Psoas muscle (tissue), 8 donors: Measurements from ENCODE around the gene SFT2D3. TPM values are rescaled to one million over a fixed set of nuclear protein-coding genes. Genes with fewer than 3 reads are reported as not detected.

Source experiments
- ATAC-seq, 4 donors: fragments of 200-7000 bp; cut with Tn5 transposase; one replicate each; pipeline ENCODE4 v1.9.1; 2020; ENCODE audit warnings: moderate library complexity in 3 of 4, mild to moderate bottlenecking in 2 of 4
- DNase-seq, 2 donors: peaks; one replicate each; pipeline ENCODE4 v3.0.0-alpha.2; 2020
- H3K27ac ChIP-seq: fragments of 200-600 bp; one replicate; pipeline ENCODE4 v1.8.0; 2022
- H3K27me3 ChIP-seq, 3 donors: fragments of 200-600 bp in 1 of 3; one replicate each; pipeline versions ENCODE4 v1.6.1 to v1.8.0; 2013 to 2022; ENCODE audit warnings: low read length in 2 of 3, mild to moderate bottlenecking in 2 of 3, moderate library complexity in 1 of 3; ENCODE audit not compliant: insufficient read depth in 3 of 3
- H3K36me3 ChIP-seq, 2 donors: fragments of 200-600 bp in 1 of 2; one replicate each; pipeline versions ENCODE4 v1.6.1 to v1.8.0; 2013 to 2022; ENCODE audit warnings: low read depth in 1 of 2, mild to moderate bottlenecking in 1 of 2, moderate library complexity in 1 of 2; ENCODE audit not compliant: insufficient read depth in 1 of 2
- H3K4me1 ChIP-seq: fragments of 200-600 bp; one replicate; pipeline ENCODE4 v1.8.0; 2022
- H3K4me3 ChIP-seq: fragments of 200-600 bp; one replicate; pipeline ENCODE4 v1.8.0; 2022; ENCODE audit warnings: mild to moderate bottlenecking
- H3K9me3 ChIP-seq: fragments of 200-600 bp; one replicate; pipeline ENCODE4 v1.8.0; 2022
- CTCF ChIP-seq: fragments of 200-600 bp; IDR thresholded peaks from one replicate; pipeline ENCODE4 v1.8.0; 2022; ENCODE audit warnings: antibody characterized with exemption
- WGBS, 3 donors: extraction: QIAGEN DNeasy Blood & Tissue Kit; methylation state at CpG; one replicate each; pipeline versions ENCODE4 v1.1.6 to v1.1.7; 2013; 5-methylcytosine and 5-hydroxymethylcytosine counted together
- intact Hi-C, 2 donors: fragments of 100-400 bp; cut with DNase I; formaldehyde crosslinking; loops; one replicate each; pipeline versions ENCODE4 v1.11.0 to v1.14.2; 2022
- polyA plus RNA-seq, 3 donors: library from polyadenylated mRNA; stranded (reverse); fragments of 200-250 nt; gene quantifications; one replicate each; pipeline ENCODE4 v1.2.3, GENCODE V29; 2013
- total RNA-seq, 4 donors: library from RNA; stranded (reverse); fragmentation: NEBNext Ultra II Directional in 2 of 4; extraction: Animal tissue kit (Norgen Biotek cat#: 25700) in 2 of 4; gene quantifications; one replicate each; pipeline versions ENCODE4 v1.2.1 to v1.2.4, GENCODE V29; 2021 to 2023
- donor health status: healthy with polysubstance abuse.
- donor health status: DM: no; HTN: no; CAD: no; lungs with moderate emphysema.
- donor health status: Bipolar disorder and iron deficiency.
- donor health status: healthy.
- donor health status: DM: yes; HTN: yes; CAD: no.
- donor health status: DM: no; HTN: no; CAD: no.
- donor health status: DM: no; HTN: no; CAD: no.
- donor health status: DM: yes; HTN: yes; CAD: no.

Gene SFT2D3
- total and polyA plus RNA-seq, 7 donors, result 1.5 to 4.1 (median 2.2) TPM

DNA sequence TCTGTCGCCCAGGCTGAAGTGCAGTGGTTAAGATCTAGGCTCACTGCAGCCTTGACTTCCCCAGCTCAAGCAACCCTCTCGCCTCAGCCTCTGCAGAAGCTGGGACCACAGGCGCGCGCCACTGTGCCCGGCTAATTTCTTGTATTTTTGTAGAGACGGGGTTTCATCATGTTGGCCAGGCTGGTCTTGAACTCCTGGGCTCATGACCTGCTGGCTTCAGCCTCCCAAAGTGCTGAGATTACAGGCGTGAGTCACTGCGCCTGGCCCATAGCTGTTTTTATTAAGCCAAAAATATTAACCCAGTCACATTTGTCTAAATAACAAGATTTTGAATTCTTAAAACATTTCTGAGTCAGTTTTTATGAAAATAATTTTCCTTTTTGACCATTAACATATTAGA lies 6.3 kb upstream of the SFT2D3 start:
- Histone ChIP-seq H3K27me3 (no peaks in the 10 kb centered on the region), H3K9me3 (no peaks in the 10 kb centered on the region), H3K4me3 (peak overlapping the region; percentile 61), H3K4me1 (no peaks in the 10 kb centered on the region), H3K36me3 (no peaks in the 10 kb centered on the region), H3K27ac (no peak overlapping the region)
- DNase-seq (peak in 1 of 2 donors; percentile 59), ATAC-seq (peak in 1 of 4 donors; percentile 34)
- no peak for TF ChIP-seq CTCF
- WGBS, 3 donors, result 81 to 91% (median 86%) methylated on average over 9 of the region's 9 CpGs
- intact Hi-C loops, result loop anchor here (5.0 kb wide), 2 partner anchors 48 to 103 kb away; partner anchors contain the start of gene GPR17 (in 1 of the 2)

DNA sequence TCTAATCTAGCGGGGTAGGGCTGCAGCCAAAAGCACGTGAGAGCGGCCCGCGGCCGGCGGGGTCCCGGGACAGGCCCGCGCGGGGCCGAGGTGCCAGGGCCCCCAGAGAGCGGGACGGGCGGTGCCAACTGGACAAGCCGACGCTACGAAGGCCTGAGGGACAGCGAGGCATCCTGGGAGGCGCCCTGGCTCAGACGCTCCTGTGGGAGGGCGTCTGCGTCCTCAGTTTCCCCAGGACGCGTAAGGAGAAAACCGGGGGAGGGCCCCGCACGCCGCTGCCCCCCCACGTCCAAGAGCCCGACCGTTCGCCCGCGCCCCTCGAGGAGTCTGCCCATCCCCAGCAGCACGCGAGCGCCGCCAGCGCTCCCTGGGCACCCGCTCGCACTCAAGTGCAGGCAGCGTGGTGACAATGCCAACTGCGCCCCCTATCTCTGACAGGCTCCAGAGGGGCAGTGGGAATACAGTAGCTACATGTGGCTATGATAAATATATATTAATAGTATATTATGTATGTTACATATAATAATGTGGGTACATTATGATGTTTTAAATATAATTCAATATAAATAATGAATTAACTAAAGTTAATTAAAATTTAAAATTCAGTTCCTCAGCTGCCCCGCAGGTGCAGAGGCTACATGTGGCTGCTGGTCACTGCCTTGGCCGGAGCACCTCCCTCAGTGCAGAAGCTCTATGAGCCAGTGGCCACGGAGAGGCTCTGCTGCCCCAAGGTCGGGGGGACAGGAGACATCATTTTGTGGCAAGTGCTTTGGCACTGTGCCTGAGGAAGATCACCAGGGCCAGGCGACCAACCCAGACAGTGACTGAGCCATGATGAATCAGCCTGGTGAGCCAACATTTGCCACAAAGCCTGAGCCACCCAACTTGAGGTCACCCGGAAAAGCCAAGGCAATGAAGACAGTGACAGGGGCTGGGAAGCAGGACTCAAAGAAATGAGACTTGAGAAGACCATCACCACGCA lies 5.5 kb upstream of the SFT2D3 start:
- Histone ChIP-seq H3K27ac (no peak overlapping the region), H3K27me3 (no peaks in the 10 kb centered on the region), H3K36me3 (no peaks in the 10 kb centered on the region), H3K9me3 (no peaks in the 10 kb centered on the region), H3K4me3 (peak overlapping the region; percentile 61), H3K4me1 (peaks cover 5% of the 10 kb centered on the region)
- 23 to 32% (median 25%) methylated on average over 40 to 52 of the region's 52 CpGs for WGBS, 3 donors
- intact Hi-C loops, result loop anchor here (5.0 kb wide), 2 partner anchors 48 to 103 kb away; partner anchors contain the start of gene GPR17 (in 1 of the 2)
- DNase-seq (peak; percentile 70 to 84), ATAC-seq (peak; percentile 48 to 74 (median 64))
- peak; percentile 50 for TF ChIP-seq CTCF

GRCh38 chr2:127697482-127698180 lies 3.7 kb upstream of the SFT2D3 start:
- no peak for TF ChIP-seq CTCF
- no peak for ATAC-seq

DNA sequence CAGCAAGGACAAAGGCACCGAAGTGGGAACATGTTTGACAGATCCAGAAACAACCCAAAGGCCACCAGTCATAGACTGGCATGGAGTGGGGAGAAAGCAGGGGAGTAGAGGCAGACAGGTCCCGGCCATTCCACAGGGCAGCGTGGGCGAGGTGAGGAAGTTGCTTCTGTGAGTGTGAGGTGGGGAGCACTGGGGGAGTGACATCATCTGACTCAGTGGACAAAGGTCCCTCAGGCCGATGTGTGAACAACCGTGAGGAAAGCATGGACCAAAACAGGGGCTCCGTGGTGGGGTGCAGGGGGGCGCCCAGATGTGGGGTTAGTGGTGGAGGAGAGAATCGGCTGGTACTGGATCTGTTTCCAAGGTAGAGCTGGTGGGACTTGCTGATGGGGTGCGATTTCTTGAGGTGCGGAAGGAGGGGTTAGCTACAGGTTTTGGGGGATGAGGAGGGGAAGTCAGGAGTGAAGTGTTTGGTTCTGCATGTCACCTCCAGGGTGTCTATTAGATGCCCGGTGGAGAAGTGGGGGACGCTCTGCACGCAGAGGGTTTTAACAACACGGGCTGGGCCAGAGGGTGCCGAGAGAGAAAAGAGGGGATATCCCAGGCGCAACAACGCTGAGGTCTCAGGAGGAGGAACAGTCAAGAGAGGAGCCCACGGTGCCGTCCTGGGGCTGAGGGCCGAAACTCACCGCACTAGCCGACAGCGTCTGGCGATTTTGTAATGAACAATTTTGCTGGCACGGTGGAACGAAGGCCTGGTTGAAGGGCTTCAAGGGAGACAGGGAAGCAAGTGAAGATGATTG lies 2.5 kb upstream of the SFT2D3 start:
- TF ChIP-seq CTCF, result no peak
- ATAC-seq (no peak), DNase-seq (no peak)
- intact Hi-C loops, result loop anchor here (5.0 kb wide), 2 partner anchors 51 to 106 kb away; partner anchors contain the start of gene GPR17 (in 1 of the 2)
- H3K4me3 ChIP-seq, result no peak overlapping the region
- WGBS, 3 donors, result 93 to 97% (median 94%) methylated on average over 27 of the region's 27 CpGs
- H3K9me3 ChIP-seq, result no peaks in the 10 kb centered on the region
- no peaks in the 10 kb centered on the region for H3K27me3 ChIP-seq
- peaks cover 21% of the 10 kb centered on the region for H3K4me1 ChIP-seq
- no peak overlapping the region for H3K27ac ChIP-seq
- H3K36me3 ChIP-seq, result no peaks in the 10 kb centered on the region

More at GRCh38 chr2:127697482-127698180, 3.7 kb upstream of the SFT2D3 start:
- intact Hi-C loops, result loop anchor here (5.0 kb wide), 2 partner anchors 50 to 105 kb away; partner anchors contain the start of gene GPR17 (in 1 of the 2)
- no peaks in the 10 kb centered on the region for H3K27me3 ChIP-seq
- no peak overlapping the region for H3K4me3 ChIP-seq
- no peaks in the 10 kb centered on the region for H3K36me3 ChIP-seq
- 91 to 92% (median 91%) methylated on average over 21 of the region's 21 CpGs for WGBS, 3 donors
- DNase-seq, result no peak
- peaks cover 11% of the 10 kb centered on the region for H3K4me1 ChIP-seq
- no peak overlapping the region for H3K27ac ChIP-seq
- H3K9me3 ChIP-seq, result no peaks in the 10 kb centered on the region
